Uterus (tissue), 2 donors: ENCODE measurements around the gene RAP1GDS1.

Experiments used
- POLR2A ChIP-seq, 2 donors: fragments of 450-650 bp; IDR thresholded peaks; one replicate each; pipeline ENCODE4 v1.6.1; 2016; ENCODE audit warnings: antibody characterized with exemption in 2 of 2, mild to moderate bottlenecking in 1 of 2, moderate library complexity in 1 of 2
- TF ChIP-seq, protein P1 (sequence below), 4 experiments: fragments of 200-600 bp in 2 of 4; fragments of 450-650 bp in 2 of 4; sonication (generic) in 2 of 4; IDR thresholded peaks; one replicate each; pipeline ENCODE4 v1.5.1; 2016 to 2019; ENCODE audit warnings: antibody characterized with exemption in 4 of 4, mild to moderate bottlenecking in 2 of 4, moderate library complexity in 1 of 4

DNA sequence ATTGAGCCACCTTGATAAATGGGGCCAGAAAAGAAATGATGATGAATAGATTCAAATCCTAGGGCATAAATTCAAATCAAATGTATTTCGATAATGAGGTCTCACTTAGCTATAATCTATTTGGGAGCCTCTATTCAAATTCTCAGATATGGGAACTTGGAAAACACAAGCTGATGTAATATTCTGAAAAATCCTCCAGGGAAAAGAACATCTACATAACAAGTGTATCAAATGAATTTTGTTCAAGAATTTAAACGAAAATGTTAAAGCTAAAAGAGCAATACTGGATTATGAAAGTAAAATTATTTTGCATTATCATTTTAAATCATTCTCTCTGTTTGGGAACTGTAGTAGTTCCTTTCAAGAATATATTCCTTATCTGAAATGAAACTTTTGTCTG, 38.9 kb upstream of the RAP1GDS1 start:
- no peak for TF ChIP-seq POLR2A (IDR thresholded peaks at IDR 0.05)
- TF ChIP-seq, protein P1, sequence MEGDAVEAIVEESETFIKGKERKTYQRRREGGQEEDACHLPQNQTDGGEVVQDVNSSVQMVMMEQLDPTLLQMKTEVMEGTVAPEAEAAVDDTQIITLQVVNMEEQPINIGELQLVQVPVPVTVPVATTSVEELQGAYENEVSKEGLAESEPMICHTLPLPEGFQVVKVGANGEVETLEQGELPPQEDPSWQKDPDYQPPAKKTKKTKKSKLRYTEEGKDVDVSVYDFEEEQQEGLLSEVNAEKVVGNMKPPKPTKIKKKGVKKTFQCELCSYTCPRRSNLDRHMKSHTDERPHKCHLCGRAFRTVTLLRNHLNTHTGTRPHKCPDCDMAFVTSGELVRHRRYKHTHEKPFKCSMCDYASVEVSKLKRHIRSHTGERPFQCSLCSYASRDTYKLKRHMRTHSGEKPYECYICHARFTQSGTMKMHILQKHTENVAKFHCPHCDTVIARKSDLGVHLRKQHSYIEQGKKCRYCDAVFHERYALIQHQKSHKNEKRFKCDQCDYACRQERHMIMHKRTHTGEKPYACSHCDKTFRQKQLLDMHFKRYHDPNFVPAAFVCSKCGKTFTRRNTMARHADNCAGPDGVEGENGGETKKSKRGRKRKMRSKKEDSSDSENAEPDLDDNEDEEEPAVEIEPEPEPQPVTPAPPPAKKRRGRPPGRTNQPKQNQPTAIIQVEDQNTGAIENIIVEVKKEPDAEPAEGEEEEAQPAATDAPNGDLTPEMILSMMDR (IDR thresholded peaks at IDR 0.05): no peak
